ENCODE results near the gene VAPB.

Gene VAPB

DNA sequence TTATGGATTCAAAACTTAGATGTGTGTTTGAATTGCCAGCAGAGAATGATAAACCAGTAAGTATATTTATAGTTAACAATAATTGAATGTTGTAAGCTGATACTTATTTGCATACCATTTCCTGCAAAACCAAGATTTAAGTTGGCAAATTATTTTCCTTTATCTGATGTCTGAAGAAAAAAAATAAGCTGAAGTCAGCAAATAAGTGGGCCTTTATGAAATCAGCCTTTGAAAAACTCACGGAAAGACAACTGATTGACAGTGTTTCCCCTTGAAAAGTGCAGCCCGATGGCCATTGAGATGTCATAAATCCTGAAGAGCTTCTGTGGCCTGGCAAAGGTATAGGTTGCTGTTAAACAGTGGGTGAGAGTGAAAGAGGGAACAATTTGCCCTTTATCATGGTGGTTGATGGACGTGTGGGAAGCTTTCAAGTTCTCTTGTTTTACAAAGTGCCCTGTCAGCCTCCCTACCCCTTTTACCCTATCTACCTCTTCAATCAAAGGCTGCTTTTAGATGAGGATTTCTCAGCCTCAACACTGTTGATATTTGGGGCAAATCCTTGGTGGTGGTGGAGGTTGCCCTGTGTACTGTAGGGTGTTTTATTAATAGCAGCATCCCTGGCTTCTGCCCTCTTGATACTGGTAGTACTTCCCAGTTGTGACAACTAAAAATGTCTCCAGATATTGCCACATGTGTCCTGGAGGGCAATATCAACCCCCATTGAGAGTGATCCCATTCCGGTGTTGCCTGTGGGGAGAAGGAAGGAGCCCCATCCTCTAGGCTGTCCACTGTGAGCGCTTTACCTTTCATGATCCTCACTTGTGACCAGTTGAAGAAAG lies 50.2 kb downstream of the VAPB start:
- Histone ChIP-seq H3K27ac (no peak overlapping the region), H3K36me3 (peaks cover 55% of the 10 kb centered on the region), H3K9me3 (no peaks in the 10 kb centered on the region), H3K4me3 (ENCODE audit: low read depth in 1 of 2, low read length in 1 of 2) (no peak overlapping the region), H3K4me1 (ENCODE audit: control insufficient read depth in 1 of 2, insufficient read depth in 1 of 2, low read depth in 1 of 2, low read length in 1 of 2) (no peaks in the 10 kb centered on the region), H3K27me3 (no peaks in the 10 kb centered on the region)
- no peak for TF ChIP-seq CTCF (IDR thresholded peaks at IDR 0.05)

DNA sequence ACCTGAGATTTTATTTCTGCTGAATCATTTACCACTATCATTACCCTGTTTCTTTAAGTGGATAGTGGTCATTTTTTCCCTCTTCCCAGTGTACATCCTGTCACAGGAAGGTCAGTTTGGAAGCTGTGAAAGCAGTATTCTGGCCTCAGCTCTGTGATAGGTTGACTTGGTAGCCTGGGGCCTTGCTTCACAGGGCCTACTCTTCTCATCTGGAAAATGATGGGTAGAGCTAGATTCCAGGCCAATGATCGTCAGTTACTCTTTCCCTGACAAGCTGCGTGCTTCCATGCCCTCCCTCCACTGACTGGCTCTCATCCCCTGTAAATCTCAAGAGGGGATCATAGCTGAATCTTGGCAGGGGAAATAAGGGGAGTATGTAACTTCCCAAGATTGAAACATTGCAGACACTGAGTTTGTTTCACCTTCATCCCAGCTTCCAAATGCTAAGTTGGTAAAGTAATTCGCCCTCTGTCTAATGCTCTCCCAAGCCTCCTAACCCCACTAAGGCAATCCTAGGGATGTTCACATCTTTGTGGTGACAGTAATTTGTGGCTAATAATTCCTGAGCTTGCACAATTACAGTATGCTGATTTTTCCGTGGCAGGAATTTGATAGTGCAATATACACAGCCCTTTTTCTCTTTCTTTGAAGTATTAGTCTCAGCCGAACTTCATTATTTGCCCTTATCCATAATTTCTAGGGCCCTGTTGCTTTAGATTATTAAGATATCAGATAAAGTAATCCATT lies 51.2 kb downstream of the VAPB start:
- no peak for TF ChIP-seq CTCF (IDR thresholded peaks at IDR 0.05)
- Histone ChIP-seq H3K4me1 (ENCODE audit: control insufficient read depth in 1 of 2, insufficient read depth in 1 of 2, low read depth in 1 of 2, low read length in 1 of 2) (no peaks in the 10 kb centered on the region), H3K27ac (no peak overlapping the region), H3K4me3 (ENCODE audit: low read depth in 1 of 2, low read length in 1 of 2) (no peak overlapping the region), H3K27me3 (no peaks in the 10 kb centered on the region), H3K9me3 (no peaks in the 10 kb centered on the region), H3K36me3 (peaks cover 65% of the 10 kb centered on the region)

- H3K4me3 ChIP-seq (ENCODE audit: low read depth in 1 of 2, low read length in 1 of 2): no peak overlapping the region
- no peaks in the 10 kb centered on the region for H3K27me3 ChIP-seq
- peaks cover 71% of the 10 kb centered on the region for H3K36me3 ChIP-seq
- no peaks in the 10 kb centered on the region for H3K9me3 ChIP-seq
- no peaks in the 10 kb centered on the region for H3K4me1 ChIP-seq (ENCODE audit: control insufficient read depth in 1 of 2, insufficient read depth in 1 of 2, low read depth in 1 of 2, low read length in 1 of 2)
- H3K27ac ChIP-seq: no peak overlapping the region
- TF ChIP-seq CTCF (IDR thresholded peaks at IDR 0.05): no peak
Observed at GRCh38 chr20:58441723-58442122, 52.7 kb downstream of the VAPB start.

DNA sequence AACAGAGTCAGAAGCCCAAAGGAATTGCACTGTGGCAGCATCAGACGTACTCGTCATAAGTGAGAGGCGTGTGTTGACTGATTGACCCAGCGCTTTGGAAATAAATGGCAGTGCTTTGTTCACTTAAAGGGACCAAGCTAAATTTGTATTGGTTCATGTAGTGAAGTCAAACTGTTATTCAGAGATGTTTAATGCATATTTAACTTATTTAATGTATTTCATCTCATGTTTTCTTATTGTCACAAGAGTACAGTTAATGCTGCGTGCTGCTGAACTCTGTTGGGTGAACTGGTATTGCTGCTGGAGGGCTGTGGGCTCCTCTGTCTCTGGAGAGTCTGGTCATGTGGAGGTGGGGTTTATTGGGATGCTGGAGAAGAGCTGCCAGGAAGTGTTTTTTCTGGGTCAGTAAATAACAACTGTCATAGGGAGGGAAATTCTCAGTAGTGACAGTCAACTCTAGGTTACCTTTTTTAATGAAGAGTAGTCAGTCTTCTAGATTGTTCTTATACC lies 55.8 kb downstream of the VAPB start:
- Histone ChIP-seq H3K36me3 (peaks cover 75% of the 10 kb centered on the region), H3K9me3 (no peaks in the 10 kb centered on the region), H3K27me3 (no peaks in the 10 kb centered on the region), H3K4me3 (ENCODE audit: low read depth in 1 of 2, low read length in 1 of 2) (no peak overlapping the region), H3K27ac (no peak overlapping the region), H3K4me1 (ENCODE audit: control insufficient read depth in 1 of 2, insufficient read depth in 1 of 2, low read depth in 1 of 2, low read length in 1 of 2) (no peaks in the 10 kb centered on the region)
- no peak for TF ChIP-seq CTCF (IDR thresholded peaks at IDR 0.05)

GRCh38 chr20:58446264-58446959 lies 57.4 kb downstream of the VAPB start:
- Histone ChIP-seq H3K4me3 (ENCODE audit: low read depth in 1 of 2, low read length in 1 of 2) (no peak overlapping the region), H3K9me3 (no peaks in the 10 kb centered on the region), H3K27me3 (no peaks in the 10 kb centered on the region), H3K4me1 (ENCODE audit: control insufficient read depth in 1 of 2, insufficient read depth in 1 of 2, low read depth in 1 of 2, low read length in 1 of 2) (no peaks in the 10 kb centered on the region), H3K27ac (no peak overlapping the region), H3K36me3 (peaks cover 60% of the 10 kb centered on the region)
- TF ChIP-seq CTCF (IDR thresholded peaks at IDR 0.05): no peak

Data from neutrophil (primary cell).